Mammary epithelial cell (primary cell): ENCODE measurements around the gene FAM78B.

Experiments
- EZH2 ChIP-seq: IDR thresholded peaks from 2 replicates; pipeline ENCODE4 v1.6.1; 2012; ENCODE audit warnings: low read length, inconsistent platforms, borderline replicate concordance
- TF ChIP-seq, protein P1 (sequence below), 2 donors: IDR thresholded peaks in 1 of 2; conservative IDR thresholded peaks in 1 of 2; 2 replicates each; pipeline ENCODE4 v1.5.1; 2011 to 2012; ENCODE audit warnings: inconsistent platforms in 2 of 2, low read length in 2 of 2, mild to moderate bottlenecking in 2 of 2, control low read depth in 1 of 2, low read depth in 1 of 2; ENCODE audit not compliant: insufficient read depth in 1 of 2; ENCODE audit errors: extremely low read depth in 1 of 2

GRCh38 chr1:166032572-166033371, 134.0 kb downstream of the FAM78B start:
- TF ChIP-seq, protein P1, sequence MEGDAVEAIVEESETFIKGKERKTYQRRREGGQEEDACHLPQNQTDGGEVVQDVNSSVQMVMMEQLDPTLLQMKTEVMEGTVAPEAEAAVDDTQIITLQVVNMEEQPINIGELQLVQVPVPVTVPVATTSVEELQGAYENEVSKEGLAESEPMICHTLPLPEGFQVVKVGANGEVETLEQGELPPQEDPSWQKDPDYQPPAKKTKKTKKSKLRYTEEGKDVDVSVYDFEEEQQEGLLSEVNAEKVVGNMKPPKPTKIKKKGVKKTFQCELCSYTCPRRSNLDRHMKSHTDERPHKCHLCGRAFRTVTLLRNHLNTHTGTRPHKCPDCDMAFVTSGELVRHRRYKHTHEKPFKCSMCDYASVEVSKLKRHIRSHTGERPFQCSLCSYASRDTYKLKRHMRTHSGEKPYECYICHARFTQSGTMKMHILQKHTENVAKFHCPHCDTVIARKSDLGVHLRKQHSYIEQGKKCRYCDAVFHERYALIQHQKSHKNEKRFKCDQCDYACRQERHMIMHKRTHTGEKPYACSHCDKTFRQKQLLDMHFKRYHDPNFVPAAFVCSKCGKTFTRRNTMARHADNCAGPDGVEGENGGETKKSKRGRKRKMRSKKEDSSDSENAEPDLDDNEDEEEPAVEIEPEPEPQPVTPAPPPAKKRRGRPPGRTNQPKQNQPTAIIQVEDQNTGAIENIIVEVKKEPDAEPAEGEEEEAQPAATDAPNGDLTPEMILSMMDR (conservative IDR thresholded peaks at IDR 0.05 in 1 of 2, IDR thresholded peaks at IDR 0.05 in 1 of 2; ENCODE audit: extremely low read depth in 1 of 2, insufficient read depth in 1 of 2, low read depth in 1 of 2, low read length in 2 of 2) = no peak
- TF ChIP-seq EZH2 = no peak
